GM19438 (cell line): ENCODE results near the gene TAS1R3.

Experiments
- ATAC-seq: cut with Tn5 transposase; IDR thresholded peaks from one replicate; pipeline ENCODE4 v1.9.1; 2021; ENCODE audit warnings: low read depth; ENCODE audit not compliant: unreplicated experiment

TAS1R3 gene

DNA sequence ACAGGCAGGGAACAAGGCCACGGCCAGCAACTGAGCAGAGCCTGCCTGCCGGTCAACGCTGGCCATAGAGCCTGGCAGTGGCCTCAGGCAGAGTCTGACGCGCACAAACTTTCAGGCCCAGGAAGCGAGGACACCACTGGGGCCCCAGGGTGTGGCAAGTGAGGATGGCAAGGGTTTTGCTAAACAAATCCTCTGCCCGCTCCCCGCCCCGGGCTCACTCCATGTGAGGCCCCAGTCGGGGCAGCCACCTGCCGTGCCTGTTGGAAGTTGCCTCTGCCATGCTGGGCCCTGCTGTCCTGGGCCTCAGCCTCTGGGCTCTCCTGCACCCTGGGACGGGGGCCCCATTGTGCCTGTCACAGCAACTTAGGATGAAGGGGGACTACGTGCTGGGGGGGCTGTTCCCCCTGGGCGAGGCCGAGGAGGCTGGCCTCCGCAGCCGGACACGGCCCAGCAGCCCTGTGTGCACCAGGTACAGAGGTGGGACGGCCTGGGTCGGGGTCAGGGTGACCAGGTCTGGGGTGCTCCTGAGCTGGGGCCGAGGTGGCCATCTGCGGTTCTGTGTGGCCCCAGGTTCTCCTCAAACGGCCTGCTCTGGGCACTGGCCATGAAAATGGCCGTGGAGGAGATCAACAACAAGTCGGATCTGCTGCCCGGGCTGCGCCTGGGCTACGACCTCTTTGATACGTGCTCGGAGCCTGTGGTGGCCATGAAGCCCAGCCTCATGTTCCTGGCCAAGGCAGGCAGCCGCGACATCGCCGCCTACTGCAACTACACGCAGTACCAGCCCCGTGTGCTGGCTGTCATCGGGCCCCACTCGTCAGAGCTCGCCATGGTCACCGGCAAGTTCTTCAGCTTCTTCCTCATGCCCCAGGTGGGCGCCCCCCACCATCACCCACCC is at the start of gene TAS1R3:
TSS of gene TAS1R3 (plus strand) at position 213 of the 898 bp plus-strand sequence. CDS start at position 279, 66 bp downstream.
- no peak for ATAC-seq

- no peak for ATAC-seq
Observed at GRCh38 chr1:1281533-1282321, 49.4 kb upstream of the TAS1R3 start.

GRCh38 chr1:1282998-1283397 is 48.1 kb upstream of the TAS1R3 start:
- ATAC-seq = no peak

DNA sequence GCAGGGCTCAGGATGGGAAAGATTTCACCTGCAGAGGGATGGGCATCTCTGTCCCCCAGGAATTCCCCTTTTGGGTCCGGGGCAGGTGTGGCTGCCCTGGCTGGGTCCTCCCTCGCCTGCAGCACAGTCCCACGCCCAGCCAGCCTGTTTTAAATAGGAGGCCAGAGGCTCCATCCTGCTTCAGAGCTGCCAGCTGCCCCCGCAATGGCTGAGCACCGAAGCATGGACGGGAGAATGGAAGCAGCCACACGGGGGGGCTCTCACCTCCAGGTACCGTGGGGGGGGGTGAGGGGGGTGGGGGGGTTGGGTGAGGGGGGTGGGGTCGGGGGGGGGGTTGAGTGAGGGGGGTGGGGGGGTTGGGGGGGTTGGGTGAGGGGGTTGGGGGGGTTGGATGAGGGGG is 47.3 kb upstream of the TAS1R3 start:
- no peak for ATAC-seq

DNA sequence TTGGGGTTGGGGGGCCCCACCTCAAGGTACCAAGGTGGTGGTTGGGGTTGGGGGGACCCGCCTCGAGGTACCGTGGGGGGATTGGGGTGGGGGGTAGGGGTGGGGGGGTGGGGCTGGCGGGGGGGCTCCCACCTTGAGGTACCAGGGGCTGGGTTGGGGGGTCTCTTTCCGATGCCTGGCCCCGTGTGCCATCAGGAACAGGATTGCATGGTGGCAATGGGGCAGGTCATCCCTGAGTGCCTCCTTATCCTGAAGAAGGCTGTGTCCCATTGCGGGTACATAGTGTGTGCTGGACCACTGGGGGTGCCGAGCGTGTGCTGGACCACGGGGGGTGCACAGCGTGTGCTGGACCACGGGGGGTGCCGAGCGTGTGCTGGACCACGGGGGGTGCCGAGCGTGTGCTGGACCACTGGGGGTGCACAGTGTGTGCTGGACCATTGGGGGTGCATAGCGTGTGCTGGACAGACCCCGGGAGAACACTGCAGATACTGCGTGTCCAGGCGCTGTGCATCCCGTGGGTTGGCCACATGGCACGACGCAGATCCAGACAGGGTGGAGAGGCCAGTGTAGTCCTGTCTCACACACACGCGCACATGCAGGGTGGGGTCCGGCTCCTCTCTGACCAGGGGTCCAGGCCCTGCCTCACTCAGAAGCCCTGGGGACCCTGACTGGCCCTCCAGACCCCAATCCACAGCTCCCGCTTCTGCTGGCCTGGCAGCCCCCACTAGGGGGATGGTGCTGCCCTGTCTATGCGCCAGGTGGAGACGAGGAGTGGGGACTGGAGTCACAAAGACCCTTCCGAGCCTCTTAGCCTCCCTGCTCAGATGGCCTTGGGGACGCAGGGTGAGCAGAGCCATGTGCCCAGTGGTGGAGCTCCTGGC is 46.6 kb upstream of the TAS1R3 start:
- no peak for ATAC-seq

DNA sequence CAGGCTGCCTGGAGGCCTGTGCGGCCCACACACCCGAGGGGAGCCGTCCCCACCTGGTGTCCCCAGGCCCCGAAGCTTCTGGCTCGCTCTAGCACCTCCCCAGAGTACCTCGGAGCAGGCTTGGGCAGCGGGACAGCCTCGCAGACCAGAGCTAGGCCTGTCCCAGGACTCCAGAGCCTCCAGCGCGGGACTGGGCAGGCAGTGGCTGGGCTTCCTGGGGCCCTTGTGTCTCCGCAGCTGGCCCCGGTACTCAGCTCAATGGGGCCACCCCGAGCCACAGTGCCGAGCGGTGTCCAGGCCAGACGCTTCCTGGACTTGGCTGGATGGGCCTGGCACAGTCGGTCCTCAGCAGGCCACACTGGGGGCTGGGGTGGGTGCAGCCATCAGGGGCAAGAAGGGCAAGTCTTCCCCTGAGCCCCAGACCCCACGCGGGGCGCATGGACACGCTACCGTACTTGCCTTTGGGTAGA is 45.9 kb upstream of the TAS1R3 start:
- ATAC-seq = no peak

DNA sequence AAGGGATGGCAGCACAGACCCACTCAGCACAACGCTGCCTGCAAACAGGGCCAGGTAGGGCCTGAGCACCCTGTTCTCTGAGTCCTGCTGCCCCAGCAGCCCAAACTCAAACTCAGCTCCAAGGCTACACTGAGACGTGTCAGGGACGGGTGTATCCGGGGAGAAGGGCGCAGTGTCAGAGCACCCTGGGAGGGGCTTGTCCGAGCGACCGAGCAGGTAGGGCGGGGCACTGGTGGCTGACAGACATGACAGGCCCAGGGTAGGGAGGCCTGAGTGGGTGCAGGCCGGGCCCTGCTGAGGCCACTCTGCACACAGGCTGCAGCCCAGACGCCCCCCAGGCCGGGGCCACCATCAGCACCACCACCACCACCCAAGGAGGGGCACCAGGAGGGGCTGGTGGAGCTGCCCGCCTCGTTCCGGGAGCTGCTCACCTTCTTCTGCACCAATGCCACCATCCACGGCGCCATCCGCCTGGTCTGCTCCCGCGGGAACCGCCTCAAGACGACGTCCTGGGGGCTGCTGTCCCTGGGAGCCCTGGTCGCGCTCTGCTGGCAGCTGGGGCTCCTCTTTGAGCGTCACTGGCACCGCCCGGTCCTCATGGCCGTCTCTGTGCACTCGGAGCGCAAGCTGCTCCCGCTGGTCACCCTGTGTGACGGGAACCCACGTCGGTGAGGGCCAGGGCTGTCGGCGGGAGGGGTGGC is 45.3 kb upstream of the TAS1R3 start:
- ATAC-seq = no peak

- ATAC-seq = no peak
Observed at GRCh38 chr1:1286313-1287261, 44.5 kb upstream of the TAS1R3 start.

- ATAC-seq = no peak
Observed at GRCh38 chr1:1287288-1288110, 43.6 kb upstream of the TAS1R3 start.

DNA sequence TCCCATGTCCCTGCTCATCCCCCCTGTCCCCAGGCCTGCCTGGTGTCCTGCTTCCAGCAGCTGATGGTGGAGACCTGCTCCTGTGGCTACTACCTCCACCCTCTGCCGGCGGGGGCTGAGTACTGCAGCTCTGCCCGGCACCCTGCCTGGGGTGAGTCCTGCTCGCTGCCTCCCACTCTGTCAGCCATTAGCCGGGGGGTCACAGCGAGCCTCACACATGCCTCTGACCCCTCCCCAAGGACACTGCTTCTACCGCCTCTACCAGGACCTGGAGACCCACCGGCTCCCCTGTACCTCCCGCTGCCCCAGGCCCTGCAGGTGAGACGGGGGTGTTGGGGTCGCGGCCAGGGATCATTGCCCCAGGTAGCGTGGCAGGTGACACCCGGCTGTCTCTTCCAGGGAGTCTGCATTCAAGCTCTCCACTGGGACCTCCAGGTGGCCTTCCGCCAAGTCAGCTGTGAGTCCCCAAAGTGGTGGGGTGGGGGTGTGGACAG is 40.8 kb upstream of the TAS1R3 start:
- ATAC-seq = no peak

DNA sequence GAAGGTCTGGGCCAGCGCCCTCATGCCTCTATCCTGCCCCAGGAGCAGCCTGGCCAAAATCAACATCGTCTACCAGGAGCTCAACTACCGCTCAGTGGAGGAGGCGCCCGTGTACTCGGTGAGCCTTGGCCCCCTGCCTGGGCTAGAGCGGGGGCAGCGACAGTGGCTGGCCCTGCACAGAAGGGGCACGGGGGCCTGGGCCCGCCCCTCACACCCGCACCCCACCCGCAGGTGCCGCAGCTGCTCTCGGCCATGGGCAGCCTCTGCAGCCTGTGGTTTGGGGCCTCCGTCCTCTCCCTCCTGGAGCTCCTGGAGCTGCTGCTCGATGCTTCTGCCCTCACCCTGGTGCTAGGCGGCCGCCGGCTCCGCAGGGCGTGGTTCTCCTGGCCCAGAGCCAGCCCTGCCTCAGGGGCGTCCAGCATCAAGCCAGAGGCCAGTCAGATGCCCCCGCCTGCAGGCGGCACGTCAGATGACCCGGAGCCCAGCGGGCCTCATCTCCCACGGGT is 40.0 kb upstream of the TAS1R3 start:
- no peak for ATAC-seq

- no peak for ATAC-seq
Observed at GRCh38 chr1:1291548-1292441, 39.3 kb upstream of the TAS1R3 start.

GRCh38 chr1:1292442-1292779 is 38.7 kb upstream of the TAS1R3 start:
- ATAC-seq = no peak

GRCh38 chr1:1292851-1293250 is 38.2 kb upstream of the TAS1R3 start:
- no peak for ATAC-seq

GRCh38 chr1:1293263-1294249 is 37.5 kb upstream of the TAS1R3 start:
- ATAC-seq = no peak
